NT2/D1 (cell line): ENCODE data around the gene CARD14.

Experiments used
- DNase-seq: peaks from one replicate; pipeline ENCODE4 v3.0.0-alpha.2; 2011; ENCODE audit warnings: low read depth, low spot score
- H3K27me3 ChIP-seq: 2 replicates; pipeline ENCODE4 v1.6.0; 2011; ENCODE audit warnings: mild to moderate bottlenecking; ENCODE audit not compliant: insufficient read length, insufficient read depth
- H3K36me3 ChIP-seq: 2 replicates; pipeline ENCODE4 v1.6.1; 2011; ENCODE audit warnings: mild to moderate bottlenecking, low read length, mixed read lengths; ENCODE audit not compliant: insufficient read depth, insufficient read length
- H3K4me1 ChIP-seq: 2 replicates; pipeline ENCODE4 v1.5.1; 2011; ENCODE audit not compliant: insufficient read depth, insufficient read length
- H3K4me3 ChIP-seq: 2 replicates; pipeline ENCODE4 v1.5.1; 2011; ENCODE audit warnings: low read depth; ENCODE audit not compliant: insufficient read length
- H3K9ac ChIP-seq: 2 replicates; pipeline ENCODE4 v1.6.0; 2011; ENCODE audit warnings: low read depth; ENCODE audit not compliant: insufficient read length
- H3K9me3 ChIP-seq: 2 replicates; pipeline ENCODE4 v1.5.1; 2011; ENCODE audit warnings: mild to moderate bottlenecking, low read length; ENCODE audit not compliant: insufficient read depth
- SUZ12 ChIP-seq: IDR thresholded peaks from 2 replicates; pipeline ENCODE4 v1.6.1; 2011; ENCODE audit not compliant: insufficient read length, insufficient read depth; ENCODE audit errors: extremely low read depth
- YY1 ChIP-seq: IDR thresholded peaks from 2 replicates; pipeline ENCODE4 v1.6.1; 2011; ENCODE audit not compliant: insufficient read length, insufficient read depth
- ZNF274 ChIP-seq: IDR thresholded peaks from 2 replicates; pipeline ENCODE4 v1.6.1; 2011; ENCODE audit warnings: mild to moderate bottlenecking, low read depth, low read length

The CARD14 gene

DNA sequence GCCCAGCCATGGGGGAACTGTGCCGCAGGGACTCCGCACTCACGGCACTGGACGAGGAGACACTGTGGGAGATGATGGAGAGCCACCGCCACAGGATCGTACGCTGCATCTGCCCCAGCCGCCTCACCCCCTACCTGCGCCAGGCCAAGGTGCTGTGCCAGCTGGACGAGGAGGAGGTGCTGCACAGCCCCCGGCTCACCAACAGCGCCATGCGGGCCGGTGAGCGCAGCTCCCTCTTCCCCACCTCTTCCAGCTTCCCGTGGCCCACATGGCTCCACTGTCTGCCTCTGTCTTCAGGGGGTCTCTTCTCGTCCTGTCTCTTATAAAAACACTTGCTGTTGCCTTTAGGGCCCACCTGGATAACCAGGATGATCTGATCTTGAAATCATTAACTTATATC lies 11.6 kb downstream of the CARD14 start:
- Histone ChIP-seq H3K4me3 (no peak overlapping the region), H3K9me3 (no peaks in the 10 kb centered on the region), H3K36me3 (no peaks in the 10 kb centered on the region), H3K4me1 (peaks cover 15% of the 10 kb centered on the region), H3K9ac (no peak overlapping the region), H3K27me3 (no peaks in the 10 kb centered on the region)
- TF ChIP-seq ZNF274 (no peak), YY1 (no peak), SUZ12 (no peak)
- DNase-seq = no peak

DNA sequence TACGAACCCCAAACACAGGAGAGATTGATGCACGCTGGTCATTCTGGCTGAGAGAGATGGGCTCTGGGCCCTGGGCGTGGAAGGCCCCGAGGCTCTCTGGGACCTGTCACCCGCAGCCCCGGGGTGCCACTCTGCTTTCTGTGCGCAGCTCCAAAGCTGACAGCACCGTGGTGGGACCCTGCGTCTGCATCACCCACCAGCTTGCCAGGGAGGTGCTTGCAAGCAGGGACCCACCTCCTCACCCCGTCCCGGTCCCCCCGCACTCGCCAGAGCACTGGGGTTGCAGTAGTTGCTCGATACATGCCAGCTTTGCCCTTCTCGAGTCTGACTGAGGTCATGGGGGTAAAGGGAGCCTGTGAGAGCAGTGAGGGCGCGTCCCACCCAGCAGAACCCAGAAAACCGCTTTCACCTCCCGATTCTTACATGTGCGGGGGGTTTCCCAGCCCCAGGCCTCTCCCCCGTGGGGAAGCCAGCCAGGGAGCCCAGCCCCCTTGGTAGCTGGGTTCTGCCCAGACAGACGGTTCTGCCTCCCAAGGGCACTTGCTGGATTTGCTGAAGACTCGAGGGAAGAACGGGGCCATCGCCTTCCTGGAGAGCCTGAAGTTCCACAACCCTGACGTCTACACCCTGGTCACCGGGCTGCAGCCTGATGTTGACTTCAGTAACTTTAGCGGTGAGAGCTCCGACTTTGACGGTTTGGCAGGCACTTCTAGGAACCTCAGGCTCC lies 12.5 kb downstream of the CARD14 start:
- Histone ChIP-seq H3K9me3 (no peaks in the 10 kb centered on the region), H3K4me1 (peaks cover 18% of the 10 kb centered on the region), H3K9ac (peak overlapping the region; percentile 23), H3K4me3 (no peak overlapping the region), H3K27me3 (no peaks in the 10 kb centered on the region), H3K36me3 (no peaks in the 10 kb centered on the region)
- DNase-seq = no peak
- no peak for TF ChIP-seq YY1
- no peak for TF ChIP-seq SUZ12
- no peak for TF ChIP-seq ZNF274

DNA sequence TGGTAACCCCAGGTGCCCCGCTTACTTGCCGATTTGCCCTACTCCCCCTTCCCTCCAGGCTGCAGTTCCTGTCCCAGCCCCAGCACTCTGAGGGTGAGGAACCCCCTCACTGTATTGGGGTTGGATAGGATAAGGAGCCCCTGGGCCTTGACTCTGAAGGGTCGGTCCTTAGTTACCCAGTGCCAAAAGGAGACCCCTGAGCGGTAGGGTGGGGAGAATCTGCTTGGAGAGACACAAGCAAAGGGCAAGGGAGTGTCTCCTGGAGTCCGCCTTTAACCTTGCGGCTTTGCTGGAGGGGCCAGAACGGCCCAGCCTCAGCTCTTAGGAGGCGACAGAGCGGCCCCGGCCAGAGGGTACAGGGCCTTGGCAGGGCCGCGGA lies 13.0 kb downstream of the CARD14 start:
- TF ChIP-seq SUZ12 (no peak), ZNF274 (no peak), YY1 (no peak)
- no peaks in the 10 kb centered on the region for H3K36me3 ChIP-seq
- H3K9me3 ChIP-seq = no peaks in the 10 kb centered on the region
- no peak overlapping the region for H3K4me3 ChIP-seq
- DNase-seq = no peak
- H3K27me3 ChIP-seq = no peaks in the 10 kb centered on the region
- H3K9ac ChIP-seq = peak overlapping the region; percentile 23
- H3K4me1 ChIP-seq = peaks cover 20% of the 10 kb centered on the region

DNA sequence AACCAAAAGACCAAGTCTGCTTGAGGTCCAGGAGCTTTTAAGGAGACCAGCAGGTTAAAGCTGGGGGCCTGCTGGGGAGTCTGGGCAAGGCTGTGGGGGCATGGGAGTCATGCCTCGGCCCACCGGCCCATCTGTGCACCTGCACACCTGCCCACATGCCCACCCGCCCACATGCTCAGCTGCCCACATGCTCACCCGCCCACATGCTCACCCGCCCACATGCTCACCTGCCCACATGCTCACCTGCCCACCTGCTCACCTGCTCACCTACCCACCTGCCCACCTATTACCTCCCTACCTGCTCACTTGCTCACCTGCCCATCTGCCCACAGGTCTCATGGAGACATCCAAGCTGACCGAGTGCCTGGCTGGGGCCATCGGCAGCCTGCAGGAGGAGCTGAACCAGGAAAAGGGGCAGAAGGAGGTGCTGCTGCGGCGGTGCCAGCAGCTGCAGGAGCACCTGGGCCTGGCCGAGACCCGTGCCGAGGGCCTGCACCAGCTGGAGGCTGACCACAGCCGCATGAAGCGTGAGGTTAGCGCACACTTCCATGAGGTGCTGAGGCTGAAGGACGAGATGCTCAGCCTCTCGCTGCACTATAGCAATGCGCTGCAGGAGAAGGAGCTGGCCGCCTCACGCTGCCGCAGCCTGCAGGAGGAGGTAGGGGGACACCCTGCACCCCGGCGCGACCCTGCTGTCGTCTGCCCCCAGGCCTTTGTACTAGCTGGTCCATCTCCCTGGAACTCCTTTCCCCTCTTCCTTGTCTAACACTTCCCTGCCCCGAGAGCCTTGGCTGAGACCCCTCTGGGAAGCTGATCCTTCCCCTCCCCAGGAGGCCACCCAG lies 14.0 kb downstream of the CARD14 start:
- H3K4me1 ChIP-seq = peaks cover 20% of the 10 kb centered on the region
- H3K4me3 ChIP-seq = no peak overlapping the region
- no peak for DNase-seq
- H3K36me3 ChIP-seq = no peaks in the 10 kb centered on the region
- TF ChIP-seq SUZ12 (no peak), YY1 (no peak), ZNF274 (no peak)
- no peaks in the 10 kb centered on the region for H3K9me3 ChIP-seq
- H3K9ac ChIP-seq = no peak overlapping the region
- H3K27me3 ChIP-seq = no peaks in the 10 kb centered on the region

DNA sequence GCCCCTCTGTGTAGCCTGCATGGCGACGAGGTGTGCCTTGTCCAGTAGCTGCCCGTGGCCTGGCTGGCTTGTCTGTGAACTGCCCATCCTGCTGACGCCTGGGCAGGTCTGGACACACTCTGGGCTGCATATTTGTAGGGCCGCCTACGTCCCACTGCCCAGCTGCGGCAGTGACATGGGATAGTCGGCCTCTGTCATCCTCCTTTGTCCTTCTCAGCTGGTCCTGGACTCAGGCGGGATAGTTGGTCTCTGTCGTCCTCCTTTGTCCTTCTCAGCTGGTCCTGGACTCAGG lies 14.5 kb downstream of the CARD14 start:
- Histone ChIP-seq H3K27me3 (no peaks in the 10 kb centered on the region), H3K9ac (no peak overlapping the region), H3K9me3 (no peaks in the 10 kb centered on the region), H3K36me3 (no peaks in the 10 kb centered on the region), H3K4me1 (peaks cover 20% of the 10 kb centered on the region), H3K4me3 (no peak overlapping the region)
- no peak for DNase-seq
- no peak for TF ChIP-seq ZNF274
- TF ChIP-seq SUZ12 = no peak
- TF ChIP-seq YY1 = no peak

DNA sequence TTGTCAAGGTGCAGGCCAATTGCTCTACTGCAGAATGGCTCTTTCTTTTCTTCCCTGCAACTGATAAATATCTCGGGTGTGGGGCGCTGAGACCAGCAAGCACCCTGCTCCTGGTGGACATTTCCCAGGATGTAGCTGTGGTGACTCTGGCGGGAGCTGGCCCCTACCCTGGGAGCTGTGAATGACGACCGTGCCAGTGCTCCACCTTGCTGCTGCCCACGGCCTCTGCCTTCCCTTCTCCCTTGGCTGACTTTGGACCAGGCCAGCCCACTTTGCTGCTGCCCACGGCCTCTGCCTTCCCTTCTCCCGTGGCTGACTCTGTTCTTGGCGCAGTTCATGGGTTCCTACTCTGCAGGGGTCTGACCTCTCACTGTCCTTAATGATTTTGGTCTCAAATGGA lies 16.1 kb downstream of the CARD14 start:
- H3K4me3 ChIP-seq = no peak overlapping the region
- DNase-seq = no peak
- no peaks in the 10 kb centered on the region for H3K27me3 ChIP-seq
- peaks cover 20% of the 10 kb centered on the region for H3K4me1 ChIP-seq
- no peak for TF ChIP-seq SUZ12
- no peak for TF ChIP-seq YY1
- no peak for TF ChIP-seq ZNF274
- H3K9ac ChIP-seq = no peak overlapping the region
- no peaks in the 10 kb centered on the region for H3K36me3 ChIP-seq
- H3K9me3 ChIP-seq = no peaks in the 10 kb centered on the region

DNA sequence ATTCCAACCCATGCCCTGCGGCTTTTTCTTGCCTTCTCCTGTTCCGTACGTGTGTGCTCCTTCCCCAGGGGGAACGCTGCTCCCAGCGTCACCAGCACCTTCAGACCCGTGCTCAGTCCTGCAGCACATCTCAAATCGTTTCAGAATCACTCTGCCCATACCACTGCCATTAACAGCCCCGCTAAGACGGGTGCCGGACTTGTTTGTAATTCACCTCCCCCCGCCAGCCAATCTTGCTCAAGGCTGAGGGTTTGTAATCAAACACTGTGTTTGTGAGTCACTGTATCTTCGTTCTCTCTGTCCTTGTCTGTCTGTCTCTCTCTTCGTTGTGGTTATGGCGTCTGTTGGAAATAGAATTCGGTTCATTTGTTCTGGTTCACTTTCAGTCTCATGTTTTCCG lies 17.3 kb downstream of the CARD14 start:
- Histone ChIP-seq H3K9ac (no peak overlapping the region), H3K4me1 (peaks cover 29% of the 10 kb centered on the region), H3K4me3 (no peak overlapping the region), H3K27me3 (no peaks in the 10 kb centered on the region), H3K36me3 (no peaks in the 10 kb centered on the region), H3K9me3 (no peaks in the 10 kb centered on the region)
- DNase-seq = no peak
- no peak for TF ChIP-seq ZNF274
- no peak for TF ChIP-seq SUZ12
- no peak for TF ChIP-seq YY1
